ENCODE data around the gene KDM2A. TPM values are rescaled to one million over a fixed set of nuclear protein-coding genes. Genes with fewer than 3 reads are reported as not detected.
A peak's percentile ranks its signal among the peaks of the same experiment; 100 is the strongest.

KDM2A gene
- total and polyA plus RNA-seq, 2 of the 13 experiments (the other 11 are each of a cell fraction or from before 2014, with no cell fraction given) = 31.3 to 31.4 TPM

GRCh38 chr11:67262731-67263675 lies 143.9 kb downstream of the KDM2A start (continued):
- TF ChIP-seq, protein P1, sequence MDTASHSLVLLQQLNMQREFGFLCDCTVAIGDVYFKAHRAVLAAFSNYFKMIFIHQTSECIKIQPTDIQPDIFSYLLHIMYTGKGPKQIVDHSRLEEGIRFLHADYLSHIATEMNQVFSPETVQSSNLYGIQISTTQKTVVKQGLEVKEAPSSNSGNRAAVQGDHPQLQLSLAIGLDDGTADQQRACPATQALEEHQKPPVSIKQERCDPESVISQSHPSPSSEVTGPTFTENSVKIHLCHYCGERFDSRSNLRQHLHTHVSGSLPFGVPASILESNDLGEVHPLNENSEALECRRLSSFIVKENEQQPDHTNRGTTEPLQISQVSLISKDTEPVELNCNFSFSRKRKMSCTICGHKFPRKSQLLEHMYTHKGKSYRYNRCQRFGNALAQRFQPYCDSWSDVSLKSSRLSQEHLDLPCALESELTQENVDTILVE (CRISPR knock-in tag; IDR thresholded peaks at IDR 0.05) = peak; percentile 28; the same call in 1 of the 2 replicates
- TF ChIP-seq, protein P2, sequence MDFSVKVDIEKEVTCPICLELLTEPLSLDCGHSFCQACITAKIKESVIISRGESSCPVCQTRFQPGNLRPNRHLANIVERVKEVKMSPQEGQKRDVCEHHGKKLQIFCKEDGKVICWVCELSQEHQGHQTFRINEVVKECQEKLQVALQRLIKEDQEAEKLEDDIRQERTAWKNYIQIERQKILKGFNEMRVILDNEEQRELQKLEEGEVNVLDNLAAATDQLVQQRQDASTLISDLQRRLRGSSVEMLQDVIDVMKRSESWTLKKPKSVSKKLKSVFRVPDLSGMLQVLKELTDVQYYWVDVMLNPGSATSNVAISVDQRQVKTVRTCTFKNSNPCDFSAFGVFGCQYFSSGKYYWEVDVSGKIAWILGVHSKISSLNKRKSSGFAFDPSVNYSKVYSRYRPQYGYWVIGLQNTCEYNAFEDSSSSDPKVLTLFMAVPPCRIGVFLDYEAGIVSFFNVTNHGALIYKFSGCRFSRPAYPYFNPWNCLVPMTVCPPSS (IDR thresholded peaks at IDR 0.05) = no peak
- TF ChIP-seq ZZZ3 (CRISPR knock-in tag; IDR thresholded peaks at IDR 0.05; ENCODE audit: borderline replicate concordance) (no peak), KDM5A (IDR thresholded peaks at IDR 0.05; ENCODE audit: borderline replicate concordance, low read length) (no peak), ZNF180 (CRISPR knock-in tag; IDR thresholded peaks at IDR 0.05; ENCODE audit: borderline replicate concordance, low read depth) (no peak), ZNF670 (CRISPR knock-in tag; IDR thresholded peaks at IDR 0.05; ENCODE audit: borderline replicate concordance) (no peak), HIVEP1 (CRISPR knock-in tag; IDR thresholded peaks at IDR 0.05) (no peak), SKI (IDR thresholded peaks at IDR 0.05; ENCODE audit: partially characterized antibody) (no peak), ZKSCAN8 (CRISPR knock-in tag; IDR thresholded peaks at IDR 0.05; ENCODE audit: borderline replicate concordance) (peak; percentile 22; the same call in 1 of the 2 replicates), IRF2 (CRISPR knock-in tag; IDR thresholded peaks at IDR 0.05) (peak; percentile 61; the same call in 1 of the 2 replicates), HOXD1 (CRISPR knock-in tag; IDR thresholded peaks at IDR 0.05) (no peak), ZNF138 (CRISPR knock-in tag; IDR thresholded peaks at IDR 0.05; ENCODE audit: low read depth) (no peak), TARDBP (CRISPR knock-in tag; IDR thresholded peaks at IDR 0.05) (peak; percentile 39; the same call in 1 of the 2 replicates), ARHGAP35 (CRISPR knock-in tag; IDR thresholded peaks at IDR 0.05; ENCODE audit: borderline replicate concordance) (no peak), CERS6 (CRISPR knock-in tag; IDR thresholded peaks at IDR 0.05) (no peak), ELF3 (CRISPR knock-in tag; IDR thresholded peaks at IDR 0.05) (peak; percentile 41; the same call in 1 of the 2 replicates), ERF (CRISPR knock-in tag; IDR thresholded peaks at IDR 0.05) (peak; percentile 54; the same call in 1 of the 2 replicates), ZNF512 (CRISPR knock-in tag; IDR thresholded peaks at IDR 0.05) (no peak), SP4 (CRISPR knock-in tag; IDR thresholded peaks at IDR 0.05) (0 out of 2 replicates have a peak, but pooled peaks have one; percentile 29), ZNF460 (CRISPR knock-in tag; IDR thresholded peaks at IDR 0.05; ENCODE audit: borderline replicate concordance) (no peak), ZNF143 (CRISPR knock-in tag; IDR thresholded peaks at IDR 0.05) (peak; percentile 67)
- TF ChIP-seq, protein P3, sequence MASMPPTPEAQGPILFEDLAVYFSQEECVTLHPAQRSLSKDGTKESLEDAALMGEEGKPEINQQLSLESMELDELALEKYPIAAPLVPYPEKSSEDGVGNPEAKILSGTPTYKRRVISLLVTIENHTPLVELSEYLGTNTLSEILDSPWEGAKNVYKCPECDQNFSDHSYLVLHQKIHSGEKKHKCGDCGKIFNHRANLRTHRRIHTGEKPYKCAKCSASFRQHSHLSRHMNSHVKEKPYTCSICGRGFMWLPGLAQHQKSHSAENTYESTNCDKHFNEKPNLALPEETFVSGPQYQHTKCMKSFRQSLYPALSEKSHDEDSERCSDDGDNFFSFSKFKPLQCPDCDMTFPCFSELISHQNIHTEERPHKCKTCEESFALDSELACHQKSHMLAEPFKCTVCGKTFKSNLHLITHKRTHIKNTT (CRISPR knock-in tag; IDR thresholded peaks at IDR 0.05) = no peak
- TF ChIP-seq, protein P4, sequence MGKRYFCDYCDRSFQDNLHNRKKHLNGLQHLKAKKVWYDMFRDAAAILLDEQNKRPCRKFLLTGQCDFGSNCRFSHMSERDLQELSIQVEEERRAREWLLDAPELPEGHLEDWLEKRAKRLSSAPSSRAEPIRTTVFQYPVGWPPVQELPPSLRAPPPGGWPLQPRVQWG (CRISPR knock-in tag; IDR thresholded peaks at IDR 0.05; ENCODE audit: borderline replicate concordance, low read depth) = no peak
